Measurements from ENCODE around the gene ADAMTSL1. TPM values are rescaled to one million over a fixed set of nuclear protein-coding genes. Genes with fewer than 3 reads are reported as not detected.

Gene ADAMTSL1
- total RNA-seq, 1 donor from 2014 or later, result 12.6 TPM

GRCh38 chr9:18906656-18907395, 432.9 kb downstream of the ADAMTSL1 start:
- peaks cover 8% of the 10 kb centered on the region for H3K9me3 Mint-ChIP-seq (ENCODE audit: unreplicated experiment)
- peaks cover 11% of the 10 kb centered on the region for H3K36me3 ChIP-seq (ENCODE audit: insufficient read depth, low read length)
- peak; percentile 52 for DNase-seq (ENCODE audit: low read depth)
- H2AFZ ChIP-seq (ENCODE audit: low read depth, low read length), result no peak overlapping the region
- H3K9me3 ChIP-seq (ENCODE audit: insufficient read depth, low read depth, low read length), result no peaks in the 10 kb centered on the region
- no peak overlapping the region for H3K4me3 ChIP-seq (ENCODE audit: insufficient read depth, low read depth, low read length)
- no peaks in the 10 kb centered on the region for H4K20me1 ChIP-seq (ENCODE audit: insufficient read depth, low read length)
- H3K27me3 Mint-ChIP-seq (ENCODE audit: low read depth, unreplicated experiment), result no peaks in the 10 kb centered on the region
- H3K4me1 Mint-ChIP-seq (ENCODE audit: low read depth, unreplicated experiment), result peaks cover 32% of the 10 kb centered on the region
- H3K4me2 ChIP-seq (ENCODE audit: low read length), result peak overlapping the region; percentile 75
- peak overlapping the region; percentile 83 for H3K27ac ChIP-seq (ENCODE audit: low read depth, low read length)
- H3K36me3 Mint-ChIP-seq (ENCODE audit: low read depth, unreplicated experiment), result no peaks in the 10 kb centered on the region
- no peak overlapping the region for H3K9ac ChIP-seq (ENCODE audit: low read length)
- no peaks in the 10 kb centered on the region for H3K79me2 ChIP-seq (ENCODE audit: insufficient read depth, low read length)
- peaks cover 44% of the 10 kb centered on the region for H3K4me1 ChIP-seq (ENCODE audit: insufficient read depth, low read length)
- peak; percentile 62 for FAIRE-seq
- H3K27me3 ChIP-seq (ENCODE audit: insufficient read depth, low read length), result no peaks in the 10 kb centered on the region
- no peak for TF ChIP-seq EZH2 (IDR thresholded peaks at IDR 0.05; ENCODE audit: insufficient read depth, low read length)
- TF ChIP-seq, protein P1, sequence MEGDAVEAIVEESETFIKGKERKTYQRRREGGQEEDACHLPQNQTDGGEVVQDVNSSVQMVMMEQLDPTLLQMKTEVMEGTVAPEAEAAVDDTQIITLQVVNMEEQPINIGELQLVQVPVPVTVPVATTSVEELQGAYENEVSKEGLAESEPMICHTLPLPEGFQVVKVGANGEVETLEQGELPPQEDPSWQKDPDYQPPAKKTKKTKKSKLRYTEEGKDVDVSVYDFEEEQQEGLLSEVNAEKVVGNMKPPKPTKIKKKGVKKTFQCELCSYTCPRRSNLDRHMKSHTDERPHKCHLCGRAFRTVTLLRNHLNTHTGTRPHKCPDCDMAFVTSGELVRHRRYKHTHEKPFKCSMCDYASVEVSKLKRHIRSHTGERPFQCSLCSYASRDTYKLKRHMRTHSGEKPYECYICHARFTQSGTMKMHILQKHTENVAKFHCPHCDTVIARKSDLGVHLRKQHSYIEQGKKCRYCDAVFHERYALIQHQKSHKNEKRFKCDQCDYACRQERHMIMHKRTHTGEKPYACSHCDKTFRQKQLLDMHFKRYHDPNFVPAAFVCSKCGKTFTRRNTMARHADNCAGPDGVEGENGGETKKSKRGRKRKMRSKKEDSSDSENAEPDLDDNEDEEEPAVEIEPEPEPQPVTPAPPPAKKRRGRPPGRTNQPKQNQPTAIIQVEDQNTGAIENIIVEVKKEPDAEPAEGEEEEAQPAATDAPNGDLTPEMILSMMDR (IDR thresholded peaks at IDR 0.05; ENCODE audit: insufficient read depth, low read depth, low read length), result no peak
- H3K27ac Mint-ChIP-seq (ENCODE audit: unreplicated experiment), result no peak overlapping the region
- H3K4me3 Mint-ChIP-seq (ENCODE audit: unreplicated experiment), result no peak overlapping the region

GRCh38 chr9:18907927-18908625, 434.1 kb downstream of the ADAMTSL1 start:
- no peaks in the 10 kb centered on the region for H3K36me3 Mint-ChIP-seq (ENCODE audit: low read depth, unreplicated experiment)
- DNase-seq (ENCODE audit: low read depth) (no peak), FAIRE-seq (no peak)
- no peak overlapping the region for H3K27ac Mint-ChIP-seq (ENCODE audit: unreplicated experiment)
- Histone ChIP-seq H3K27ac (ENCODE audit: low read depth, low read length) (no peak overlapping the region), H3K36me3 (ENCODE audit: insufficient read depth, low read length) (peaks cover 11% of the 10 kb centered on the region), H3K27me3 (ENCODE audit: insufficient read depth, low read length) (no peaks in the 10 kb centered on the region), H3K9me3 (ENCODE audit: insufficient read depth, low read depth, low read length) (no peaks in the 10 kb centered on the region), H3K4me2 (ENCODE audit: low read length) (no peak overlapping the region), H3K4me3 (ENCODE audit: insufficient read depth, low read depth, low read length) (no peak overlapping the region), H3K9ac (ENCODE audit: low read length) (no peak overlapping the region), H4K20me1 (ENCODE audit: insufficient read depth, low read length) (no peaks in the 10 kb centered on the region), H2AFZ (ENCODE audit: low read depth, low read length) (no peak overlapping the region), H3K79me2 (ENCODE audit: insufficient read depth, low read length) (no peaks in the 10 kb centered on the region), H3K4me1 (ENCODE audit: insufficient read depth, low read length) (peaks cover 44% of the 10 kb centered on the region)
- no peaks in the 10 kb centered on the region for H3K27me3 Mint-ChIP-seq (ENCODE audit: low read depth, unreplicated experiment)
- peaks cover 6% of the 10 kb centered on the region for H3K9me3 Mint-ChIP-seq (ENCODE audit: unreplicated experiment)
- H3K4me3 Mint-ChIP-seq (ENCODE audit: unreplicated experiment), result no peak overlapping the region
- TF ChIP-seq, protein P1 (IDR thresholded peaks at IDR 0.05; ENCODE audit: insufficient read depth, low read depth, low read length), result no peak
- no peak for TF ChIP-seq EZH2 (IDR thresholded peaks at IDR 0.05; ENCODE audit: insufficient read depth, low read length)
- peaks cover 32% of the 10 kb centered on the region for H3K4me1 Mint-ChIP-seq (ENCODE audit: low read depth, unreplicated experiment)

Data from astrocyte (in vitro differentiated cells and primary cell).